Karpas-422 (cell line): ENCODE measurements around the gene KANSL1. TPM values are rescaled to one million over a fixed set of nuclear protein-coding genes. Genes with fewer than 3 reads are reported as not detected.

Source experiments
- DNase-seq: peaks from one replicate; pipeline ENCODE4 v3.0.0-alpha.2; 2015
- H2AFZ ChIP-seq: fragments of 200-600 bp; sonication (generic); 2 replicates; pipeline ENCODE4 v1.6.1; 2014; ENCODE audit warnings: antibody characterized with exemption, low read length, mixed read lengths
- H3K27ac ChIP-seq: fragments of 200-600 bp; sonication (generic); 2 replicates; pipeline ENCODE4 v1.5.1; 2014; ENCODE audit warnings: mild to moderate bottlenecking, low read length, moderate library complexity
- H3K27me3 ChIP-seq: fragments of 200-600 bp; sonication (generic); 2 replicates; pipeline ENCODE4 v1.6.1; 2014; ENCODE audit warnings: low read length, mixed read lengths
- H3K36me3 ChIP-seq: fragments of 200-600 bp; sonication (generic); 2 replicates; pipeline ENCODE4 v1.6.1; 2014; ENCODE audit warnings: low read length, mixed read lengths; ENCODE audit not compliant: insufficient read depth
- H3K4me1 ChIP-seq: fragments of 200-600 bp; sonication (generic); 2 replicates; pipeline ENCODE4 v1.6.1; 2014; ENCODE audit warnings: mild to moderate bottlenecking, low read length, mixed read lengths
- H3K4me2 ChIP-seq: fragments of 200-600 bp; sonication (generic); 2 replicates; pipeline ENCODE4 v1.6.1; 2014; ENCODE audit warnings: low read length, low read depth, mild to moderate bottlenecking; ENCODE audit not compliant: poor library complexity, severe bottlenecking
- H3K4me3 ChIP-seq: fragments of 200-600 bp; sonication (generic); 2 replicates; pipeline ENCODE4 v1.5.1; 2014; ENCODE audit warnings: mild to moderate bottlenecking, antibody characterized with exemption, low read length, mixed read lengths
- H3K79me2 ChIP-seq: fragments of 200-600 bp; sonication (generic); 2 replicates; pipeline ENCODE4 v1.6.1; 2014; ENCODE audit warnings: mild to moderate bottlenecking, low read length, mixed read lengths
- H3K9ac ChIP-seq: fragments of 200-600 bp; sonication (generic); 2 replicates; pipeline ENCODE4 v1.6.0; 2014; ENCODE audit warnings: low read length
- H3K9me2 ChIP-seq: fragments of 200-600 bp; sonication (generic), shearing (Covaris generic); replicated peaks from 2 replicates; pipeline ENCODE4 v1.6.0; 2014; ENCODE audit warnings: mild to moderate bottlenecking, low read length, moderate library complexity; ENCODE audit not compliant: insufficient read depth
- H3K9me3 ChIP-seq: fragments of 300-700, 200-600 bp; sonication (generic); 2 replicates; pipeline ENCODE4 v1.6.1; 2014; ENCODE audit warnings: low read length, mixed read lengths
- H4K20me1 ChIP-seq: fragments of 200-600 bp; sonication (generic); 2 replicates; pipeline ENCODE4 v1.6.1; 2014; ENCODE audit warnings: mild to moderate bottlenecking, antibody characterized with exemption, low read length, low read depth; ENCODE audit not compliant: insufficient read depth
- total RNA-seq: library from RNA; depleted of rRNA; stranded (reverse); fragments of >200 nt; shearing (Covaris generic); gene quantifications from 2 replicates; pipeline ENCODE4 v1.2.3, GENCODE V29; 2014; ENCODE audit warnings: low replicate concordance

KANSL1 gene
- total RNA-seq, 1 experiment from 2014 or later, result 127 TPM

GRCh38 chr17:46001390-46002310 is 191.6 kb downstream of the KANSL1 start:
- Histone ChIP-seq H3K4me2 (no peak overlapping the region), H3K27ac (no peak overlapping the region), H3K9ac (no peak overlapping the region), H3K36me3 (no peaks in the 10 kb centered on the region), H3K4me1 (peaks cover 6% of the 10 kb centered on the region), H3K79me2 (no peaks in the 10 kb centered on the region), H4K20me1 (no peaks in the 10 kb centered on the region), H3K9me3 (no peaks in the 10 kb centered on the region), H3K4me3 (no peak overlapping the region), H2AFZ (no peak overlapping the region), H3K9me2 (no peaks in the 10 kb centered on the region), H3K27me3 (no peaks in the 10 kb centered on the region)
- DNase-seq, result no peak

GRCh38 chr17:46000757-46001156 is 192.5 kb downstream of the KANSL1 start:
- DNase-seq, result no peak
- H4K20me1 ChIP-seq, result no peaks in the 10 kb centered on the region
- no peaks in the 10 kb centered on the region for H3K36me3 ChIP-seq
- no peak overlapping the region for H3K27ac ChIP-seq
- H3K4me1 ChIP-seq, result peaks cover 9% of the 10 kb centered on the region
- no peaks in the 10 kb centered on the region for H3K79me2 ChIP-seq
- no peak overlapping the region for H3K9ac ChIP-seq
- H3K4me2 ChIP-seq, result no peak overlapping the region
- no peak overlapping the region for H2AFZ ChIP-seq
- H3K9me2 ChIP-seq, result no peaks in the 10 kb centered on the region
- H3K4me3 ChIP-seq, result no peak overlapping the region
- H3K27me3 ChIP-seq, result no peaks in the 10 kb centered on the region
- H3K9me3 ChIP-seq, result no peaks in the 10 kb centered on the region

GRCh38 chr17:46000292-46000691 is 192.9 kb downstream of the KANSL1 start:
- Histone ChIP-seq H3K9me3 (no peaks in the 10 kb centered on the region), H4K20me1 (no peaks in the 10 kb centered on the region), H3K27me3 (no peaks in the 10 kb centered on the region), H3K9ac (no peak overlapping the region), H3K79me2 (no peaks in the 10 kb centered on the region), H2AFZ (no peak overlapping the region), H3K27ac (no peak overlapping the region), H3K4me1 (peaks cover 12% of the 10 kb centered on the region), H3K36me3 (no peaks in the 10 kb centered on the region), H3K9me2 (no peaks in the 10 kb centered on the region), H3K4me3 (no peak overlapping the region), H3K4me2 (no peak overlapping the region)
- DNase-seq, result no peak

DNA sequence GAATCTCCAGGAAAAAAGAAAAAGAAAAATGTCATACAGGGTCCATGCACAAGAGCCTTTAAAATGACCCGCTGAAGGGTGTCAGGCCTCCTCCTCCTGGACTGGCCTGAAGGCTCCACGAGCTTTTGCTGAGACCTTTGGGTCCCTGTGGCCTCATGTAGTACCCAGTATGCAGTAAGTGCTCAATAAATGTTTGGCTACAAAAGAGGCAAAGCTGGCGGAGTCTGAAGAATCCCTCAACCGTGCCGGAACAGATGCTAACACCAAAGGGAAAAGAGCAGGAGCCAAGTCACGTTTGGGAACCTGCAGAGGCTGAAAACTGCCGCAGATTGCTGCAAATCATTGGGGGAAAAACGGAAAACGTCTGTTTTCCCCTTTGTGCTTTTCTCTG is 193.3 kb downstream of the KANSL1 start:
- DNase-seq, result no peak
- H3K36me3 ChIP-seq, result no peaks in the 10 kb centered on the region
- no peak overlapping the region for H3K4me3 ChIP-seq
- H3K4me2 ChIP-seq, result no peak overlapping the region
- H4K20me1 ChIP-seq, result no peaks in the 10 kb centered on the region
- peaks cover 12% of the 10 kb centered on the region for H3K4me1 ChIP-seq
- no peak overlapping the region for H3K9ac ChIP-seq
- H3K9me2 ChIP-seq, result no peaks in the 10 kb centered on the region
- H3K9me3 ChIP-seq, result no peaks in the 10 kb centered on the region
- no peak overlapping the region for H2AFZ ChIP-seq
- H3K27me3 ChIP-seq, result no peaks in the 10 kb centered on the region
- H3K79me2 ChIP-seq, result no peaks in the 10 kb centered on the region
- H3K27ac ChIP-seq, result no peak overlapping the region

GRCh38 chr17:45998987-45999899 is 194.0 kb downstream of the KANSL1 start, which contains the start of gene STH:
Gene STH, plus strand, starts transcription at chr17:45999250. Its CDS starts 30 bp downstream, at chr17:45999280.
- Histone ChIP-seq H3K9me3 (no peaks in the 10 kb centered on the region), H3K9me2 (no peaks in the 10 kb centered on the region), H3K36me3 (no peaks in the 10 kb centered on the region), H2AFZ (no peak within 1 kb of the TSS), H3K27me3 (no peaks in the 10 kb centered on the region), H3K79me2 (no peaks in the 10 kb centered on the region), H3K9ac (no peak within 1 kb of the TSS), H4K20me1 (no peaks in the 10 kb centered on the region), H3K4me3 (no peak within 1 kb of the TSS), H3K4me1 (peaks cover 12% of the 10 kb centered on the region), H3K4me2 (no peak within 1 kb of the TSS), H3K27ac (no peak within 1 kb of the TSS)
- DNase-seq, result no peak

- Histone ChIP-seq H3K79me2 (no peaks in the 10 kb centered on the region), H3K9me3 (no peaks in the 10 kb centered on the region), H3K9ac (no peak overlapping the region), H3K36me3 (no peaks in the 10 kb centered on the region), H3K4me2 (no peak overlapping the region), H2AFZ (no peak overlapping the region), H3K9me2 (no peaks in the 10 kb centered on the region), H3K4me3 (no peak overlapping the region), H3K4me1 (peaks cover 7% of the 10 kb centered on the region), H3K27ac (no peak overlapping the region), H4K20me1 (no peaks in the 10 kb centered on the region), H3K27me3 (no peaks in the 10 kb centered on the region)
- DNase-seq, result no peak
Measured at GRCh38 chr17:45997624-45998023, 195.6 kb downstream of the KANSL1 start.

DNA sequence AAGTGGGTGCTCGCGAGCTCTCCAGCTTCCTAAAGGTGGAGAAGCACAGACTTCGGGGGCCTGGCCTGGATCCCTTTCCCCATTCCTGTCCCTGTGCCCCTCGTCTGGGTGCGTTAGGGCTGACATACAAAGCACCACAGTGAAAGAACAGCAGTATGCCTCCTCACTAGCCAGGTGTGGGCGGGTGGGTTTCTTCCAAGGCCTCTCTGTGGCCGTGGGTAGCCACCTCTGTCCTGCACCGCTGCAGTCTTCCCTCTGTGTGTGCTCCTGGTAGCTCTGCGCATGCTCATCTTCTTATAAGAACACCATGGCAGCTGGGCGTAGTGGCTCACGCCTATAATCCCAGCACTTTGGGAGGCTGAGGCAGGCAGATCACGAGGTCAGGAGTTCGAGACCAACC is 196.1 kb downstream of the KANSL1 start:
- H3K9me2 ChIP-seq, result no peaks in the 10 kb centered on the region
- H3K9me3 ChIP-seq, result no peaks in the 10 kb centered on the region
- no peak for DNase-seq
- no peak overlapping the region for H2AFZ ChIP-seq
- H3K4me3 ChIP-seq, result no peak overlapping the region
- no peak overlapping the region for H3K4me2 ChIP-seq
- no peaks in the 10 kb centered on the region for H3K36me3 ChIP-seq
- no peak overlapping the region for H3K9ac ChIP-seq
- no peak overlapping the region for H3K27ac ChIP-seq
- H3K4me1 ChIP-seq, result peaks cover 7% of the 10 kb centered on the region
- H3K79me2 ChIP-seq, result no peaks in the 10 kb centered on the region
- no peaks in the 10 kb centered on the region for H3K27me3 ChIP-seq
- H4K20me1 ChIP-seq, result no peaks in the 10 kb centered on the region
